SKM-1 treated with dmso at 0.1 percent for 144 hours (cell line): ENCODE measurements around the gene DYDC2.
"Not testable (repeated sequence)": the region's sequence is repeated elsewhere in the genome, so short reads cannot be mapped to it uniquely, and the experiment has no call there.

ENCODE experiments used
- DNase-seq: peaks from one replicate; lab custom pipeline; 2025; ENCODE audit not compliant: unreplicated experiment; lab: John Stamatoyannopoulos, UW

Gene DYDC2

GRCh38 chr10:80412486-80412885 lies 55.9 kb downstream of the DYDC2 start:
- no peak for DNase-seq

- DNase-seq = no peak
These were observed 56.9 kb downstream of the DYDC2 start for GRCh38 chr10:80413271-80413996.

GRCh38 chr10:80414142-80414895 lies 57.7 kb downstream of the DYDC2 start:
- no peak for DNase-seq

GRCh38 chr10:80415734-80416478 lies 59.3 kb downstream of the DYDC2 start:
- DNase-seq = no peak

- DNase-seq = no peak
These were observed 60.0 kb downstream of the DYDC2 start for GRCh38 chr10:80416479-80417098.

- DNase-seq = not testable (repeated sequence)
These were observed 60.7 kb downstream of the DYDC2 start for GRCh38 chr10:80417256-80417655.
